Transverse colon (tissue), 4 donors: ENCODE results near the gene CCNF. TPM values are rescaled to one million over a fixed set of nuclear protein-coding genes. Genes with fewer than 3 reads are reported as not detected.
"Not testable (repeated sequence)": the region's sequence is repeated elsewhere in the genome, so short reads cannot be mapped to it uniquely, and the experiment has no call there.

Source experiments
- DNase-seq: peaks from one replicate; pipeline ENCODE4 v3.0.0-alpha.2; 2019
- H3K27ac ChIP-seq, 4 donors: fragments of 200-600 bp; sonication (generic); 2 replicates each; pipeline ENCODE4 v1.5.1; 2016 to 2018; ENCODE audit warnings: inconsistent platforms in 4 of 4
- H3K27me3 ChIP-seq: fragments of 200-600 bp; sonication (generic); 2 replicates; pipeline ENCODE4 v1.5.1; 2017; ENCODE audit warnings: inconsistent platforms
- H3K36me3 ChIP-seq, 4 donors: fragments of 200-600 bp; sonication (generic); 2 replicates each; pipeline ENCODE4 v1.5.1; 2017 to 2019; ENCODE audit warnings: inconsistent platforms in 4 of 4
- H3K4me1 ChIP-seq, 4 donors: fragments of 200-600 bp; sonication (generic); 2 replicates each; pipeline ENCODE4 v1.5.1; 2017 to 2020; ENCODE audit warnings: inconsistent platforms in 4 of 4
- H3K4me3 ChIP-seq, 4 donors: fragments of 200-600 bp; sonication (generic); 1 replicate in 1 of 4; 2 replicates in 3 of 4; pipeline versions ENCODE4 v1.5.1 to v1.6.1; 2017 to 2019; ENCODE audit warnings: inconsistent platforms in 4 of 4
- H3K9me3 ChIP-seq, 2 donors: fragments of 200-600 bp; sonication (generic); 2 replicates each; pipeline ENCODE4 v1.5.1; 2017 to 2019; ENCODE audit warnings: inconsistent platforms in 2 of 2
- EP300 ChIP-seq: sonication (generic); formaldehyde crosslinking; IDR thresholded peaks from one replicate; pipeline ENCODE4 v1.6.1; 2017; ENCODE audit warnings: antibody characterized with exemption, low read depth
- POLR2A ChIP-seq: fragments of 450-650 bp; IDR thresholded peaks from one replicate; pipeline ENCODE4 v1.6.1; 2016; ENCODE audit warnings: antibody characterized with exemption, mild to moderate bottlenecking, moderate library complexity
- POLR2AphosphoS5 ChIP-seq, 3 donors: sonication (generic); formaldehyde crosslinking; IDR thresholded peaks; one replicate each; pipeline ENCODE4 v1.6.1; 2016; ENCODE audit warnings: antibody characterized with exemption in 3 of 3
- WGBS, 2 donors: methylation state at CpG; one replicate each; pipeline ENCODE4 v1.1.5; 2018; ENCODE audit warnings: low coverage in 1 of 2; 5-methylcytosine and 5-hydroxymethylcytosine counted together
- in situ Hi-C, 4 donors: fragments of 200-750 bp; cut with MboI; loops; one replicate each; pipeline versions ENCODE4 v1.15.0 to v1.15.1; 2017; ENCODE audit warnings: low sequenced_read_pairs in 3 of 4, low pct_ligation_motif_present in 1 of 4, low pct_unique_long_range_greater_than_20kb in 1 of 4
- intact Hi-C: fragments of 100-400 bp; cut with DNase I; formaldehyde crosslinking; loops from one replicate; pipeline ENCODE4 v1.15.1; 2023; ENCODE audit warnings: low total_unique reads
- total RNA-seq, 4 donors: library from RNA; depleted of rRNA; stranded (reverse); fragments of >200 nt; gene quantifications; one replicate each; pipeline ENCODE4 v1.1.0, GENCODE V29; 2016
- TF ChIP-seq, protein P1 (sequence below), 5 experiments: fragments of 200-600 bp in 3 of 5; fragments of 450-650 bp in 2 of 5; sonication (generic) in 3 of 5; IDR thresholded peaks; 1 replicate in 2 of 5; 2 replicates in 3 of 5; pipeline ENCODE4 v1.5.1; 2016 to 2017; ENCODE audit warnings: antibody characterized with exemption in 5 of 5, inconsistent platforms in 3 of 5, mild to moderate bottlenecking in 2 of 5, moderate library complexity in 1 of 5

CCNF gene
- total RNA-seq, 4 donors from 2014 or later, result 0.75 to 24.9 (median 2.3) TPM

DNA sequence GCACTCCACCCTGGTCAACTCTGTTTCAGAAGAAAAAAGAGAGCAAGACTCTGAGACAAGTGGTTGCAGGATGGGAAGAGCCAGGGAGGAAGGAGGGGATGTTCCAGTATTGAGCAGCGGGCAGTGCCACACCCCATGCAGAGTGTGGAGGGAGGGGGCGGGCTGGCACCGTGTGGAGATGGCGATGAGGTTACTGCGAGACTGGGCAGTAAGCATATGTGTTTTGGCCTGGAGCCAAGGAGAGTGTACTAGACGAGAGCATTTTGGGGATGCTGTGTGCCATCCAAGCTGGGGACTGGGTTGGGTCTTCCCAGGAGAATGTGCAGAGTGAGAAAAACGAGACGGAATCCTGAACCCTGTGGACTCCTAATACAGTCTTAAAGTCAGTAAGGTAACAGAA, 49.0 kb downstream of the CCNF start:
- TF ChIP-seq EP300, result no peak
- TF ChIP-seq, protein P1, sequence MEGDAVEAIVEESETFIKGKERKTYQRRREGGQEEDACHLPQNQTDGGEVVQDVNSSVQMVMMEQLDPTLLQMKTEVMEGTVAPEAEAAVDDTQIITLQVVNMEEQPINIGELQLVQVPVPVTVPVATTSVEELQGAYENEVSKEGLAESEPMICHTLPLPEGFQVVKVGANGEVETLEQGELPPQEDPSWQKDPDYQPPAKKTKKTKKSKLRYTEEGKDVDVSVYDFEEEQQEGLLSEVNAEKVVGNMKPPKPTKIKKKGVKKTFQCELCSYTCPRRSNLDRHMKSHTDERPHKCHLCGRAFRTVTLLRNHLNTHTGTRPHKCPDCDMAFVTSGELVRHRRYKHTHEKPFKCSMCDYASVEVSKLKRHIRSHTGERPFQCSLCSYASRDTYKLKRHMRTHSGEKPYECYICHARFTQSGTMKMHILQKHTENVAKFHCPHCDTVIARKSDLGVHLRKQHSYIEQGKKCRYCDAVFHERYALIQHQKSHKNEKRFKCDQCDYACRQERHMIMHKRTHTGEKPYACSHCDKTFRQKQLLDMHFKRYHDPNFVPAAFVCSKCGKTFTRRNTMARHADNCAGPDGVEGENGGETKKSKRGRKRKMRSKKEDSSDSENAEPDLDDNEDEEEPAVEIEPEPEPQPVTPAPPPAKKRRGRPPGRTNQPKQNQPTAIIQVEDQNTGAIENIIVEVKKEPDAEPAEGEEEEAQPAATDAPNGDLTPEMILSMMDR (IDR thresholded peaks at IDR 0.05), result no peak
- TF ChIP-seq POLR2A, result no peak
- no peak for TF ChIP-seq POLR2AphosphoS5 (IDR thresholded peaks at IDR 0.05)
- peaks cover 20 to 37% (median 33%) of the 10 kb centered on the region in 4 donors for H3K4me1 ChIP-seq
- intact Hi-C loops (no loop called here), in situ Hi-C loops (loop anchor here in 3 of 4 donors (25.0 kb wide), 3 partner anchors 141 to 316 kb away; partner anchors contain the start of genes ABCA3 (in 2 of the 3), CASKIN1 (in 1 of the 3) and TRAF7 (in 1 of the 3))
- H3K27me3 ChIP-seq, result peaks cover 4% of the 10 kb centered on the region
- 75 to 76% methylated on average over 7 to 8 of the region's 8 CpGs for WGBS, 2 donors
- H3K4me3 ChIP-seq, result no peak overlapping the region
- no peaks in the 10 kb centered on the region for H3K9me3 ChIP-seq
- no peak overlapping the region for H3K27ac ChIP-seq
- DNase-seq, result no peak
- no peaks in the 10 kb centered on the region for H3K36me3 ChIP-seq

DNA sequence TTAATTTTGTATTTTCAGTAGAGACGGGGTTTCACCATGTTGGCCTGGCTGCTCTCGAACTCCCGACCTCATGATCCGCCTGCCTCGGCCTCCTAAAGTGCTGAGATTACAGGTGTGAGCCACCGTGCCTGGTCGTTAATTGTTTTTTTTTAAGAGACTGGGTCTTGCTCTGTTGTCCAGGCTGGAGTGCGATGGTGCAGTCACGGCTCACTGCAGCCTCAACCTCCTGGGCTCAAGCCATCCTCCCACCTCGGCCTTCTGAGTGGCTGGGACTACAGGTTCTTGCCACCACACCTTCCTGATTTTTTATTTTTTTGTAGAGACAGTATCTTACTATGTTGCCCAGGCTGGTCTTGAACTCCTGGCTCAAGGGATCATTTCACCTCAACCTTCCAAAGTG, 50.7 kb downstream of the CCNF start:
- DNase-seq, H3K36me3 ChIP-seq, intact Hi-C loops, H3K9me3 ChIP-seq, H3K4me3 ChIP-seq, H3K27me3 ChIP-seq, H3K27ac ChIP-seq: not testable (repeated sequence)
- in situ Hi-C loops, result loop anchor here in 3 of 4 donors (25.0 kb wide), 3 partner anchors 143 to 318 kb away; partner anchors contain the start of genes ABCA3 (in 2 of the 3), CASKIN1 (in 1 of the 3) and TRAF7 (in 1 of the 3)
- WGBS, 2 donors, result 92 to 94% methylated on average over 9 to 10 of the region's 10 CpGs
- H3K4me1 ChIP-seq, result peaks cover 19 to 31% (median 25%) of the 10 kb centered on the region in 4 donors

GRCh38 chr16:2480948-2481347, 51.7 kb downstream of the CCNF start:
- in situ Hi-C loops, result loop anchor here in 3 of 4 donors (25.0 kb wide), 3 partner anchors 144 to 319 kb away; partner anchors contain the start of genes ABCA3 (in 2 of the 3), CASKIN1 (in 1 of the 3) and TRAF7 (in 1 of the 3)
- no peaks in the 10 kb centered on the region for H3K36me3 ChIP-seq
- TF ChIP-seq POLR2A, result no peak
- TF ChIP-seq, protein P1 (IDR thresholded peaks at IDR 0.05), result no peak
- no peak for TF ChIP-seq POLR2AphosphoS5 (IDR thresholded peaks at IDR 0.05)
- TF ChIP-seq EP300, result no peak
- DNase-seq, result peak; percentile 80
- no peaks in the 10 kb centered on the region for H3K27me3 ChIP-seq
- no peaks in the 10 kb centered on the region for H3K9me3 ChIP-seq
- 58% methylated on average over 11 of the region's 12 CpGs; no CpG with 5 or more reads in 1 of the 2 donors for WGBS, 2 donors
- peaks cover 14 to 25% (median 18%) of the 10 kb centered on the region in 4 donors for H3K4me1 ChIP-seq
- H3K27ac ChIP-seq, result peak overlapping the region in 3 of 4 donors; percentile 39 to 54 (median 41)
- intact Hi-C loops, result no loop called here
- H3K4me3 ChIP-seq, result no peak overlapping the region

DNA sequence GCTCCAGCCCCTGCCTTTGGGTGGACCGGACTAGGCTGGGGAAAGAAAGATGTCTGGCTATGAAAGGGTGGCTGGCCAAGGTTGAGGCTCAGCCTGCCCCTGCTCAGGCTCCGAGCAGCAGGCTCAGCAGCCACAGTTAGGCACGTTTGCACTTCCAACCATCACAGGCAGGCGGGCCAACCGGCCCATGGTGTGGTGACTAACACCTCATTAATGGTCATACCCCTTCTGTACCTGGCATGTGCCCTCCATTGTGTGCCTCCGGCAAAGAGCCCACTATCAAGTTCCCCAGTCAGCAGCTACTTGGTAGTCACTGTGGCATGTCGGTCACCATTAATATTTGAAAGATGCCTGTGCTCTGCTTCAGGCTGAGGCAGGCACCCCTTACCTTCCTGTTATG, 52.4 kb downstream of the CCNF start:
- H3K9me3 ChIP-seq, result no peaks in the 10 kb centered on the region
- H3K36me3 ChIP-seq, result no peaks in the 10 kb centered on the region
- intact Hi-C loops, result no loop called here
- WGBS, 2 donors, result 67% methylated on average over 7 of the region's 7 CpGs; no CpG with 5 or more reads in 1 of the 2 donors
- TF ChIP-seq EP300 (no peak), POLR2AphosphoS5 (IDR thresholded peaks at IDR 0.05) (no peak), POLR2A (no peak)
- TF ChIP-seq, protein P1 (IDR thresholded peaks at IDR 0.05), result no peak
- no peaks in the 10 kb centered on the region for H3K27me3 ChIP-seq
- no peak overlapping the region for H3K27ac ChIP-seq
- in situ Hi-C loops, result loop anchor here in 3 of 4 donors (25.0 kb wide), 3 partner anchors 144 to 319 kb away; partner anchors contain the start of genes ABCA3 (in 2 of the 3), CASKIN1 (in 1 of the 3) and TRAF7 (in 1 of the 3)
- peaks cover 11 to 20% (median 16%) of the 10 kb centered on the region in 4 donors for H3K4me1 ChIP-seq
- H3K4me3 ChIP-seq, result no peak overlapping the region
- DNase-seq, result no peak
